GM19238 (cell line): Measurements from ENCODE around the gene B4GALT2.

ENCODE experiments used
- DNase-seq: peaks from one replicate; pipeline ENCODE4 v3.0.0; 2011; ENCODE audit warnings: low spot score; ENCODE audit not compliant: insufficient read length

The B4GALT2 gene

GRCh38 chr1:43984855-43985254 lies 5.8 kb downstream of the B4GALT2 start:
- DNase-seq: no peak

GRCh38 chr1:43985984-43986595 lies 7.1 kb downstream of the B4GALT2 start:
- no peak for DNase-seq

GRCh38 chr1:43986712-43987111 lies 7.7 kb downstream of the B4GALT2 start:
- no peak for DNase-seq

- DNase-seq: no peak
Measured at GRCh38 chr1:43987159-43987902, 8.3 kb downstream of the B4GALT2 start.

- DNase-seq: no peak
Measured at GRCh38 chr1:43990271-43991199, 11.5 kb downstream of the B4GALT2 start.

- DNase-seq: no peak
Measured at GRCh38 chr1:43991200-43991475, 12.1 kb downstream of the B4GALT2 start.

- peak; percentile 89 for DNase-seq
Measured at GRCh38 chr1:43991476-43992231, 12.6 kb downstream of the B4GALT2 start, which contains the start of gene CCDC24. CCDC24 (plus strand) TSS chr1:43991599; CDS start chr1:43991879, 280 bp downstream.

GRCh38 chr1:43992232-43992995 lies 13.4 kb downstream of the B4GALT2 start:
- no peak for DNase-seq

GRCh38 chr1:43993206-43993914 lies 14.3 kb downstream of the B4GALT2 start:
- DNase-seq: no peak

- no peak for DNase-seq
Measured at GRCh38 chr1:43994071-43994470, 15.1 kb downstream of the B4GALT2 start.

GRCh38 chr1:43994794-43995790 lies 16.1 kb downstream of the B4GALT2 start:
- no peak for DNase-seq

GRCh38 chr1:43995984-43996732 lies 17.1 kb downstream of the B4GALT2 start:
- no peak for DNase-seq

GRCh38 chr1:43996733-43997115 lies 17.7 kb downstream of the B4GALT2 start:
- no peak for DNase-seq

GRCh38 chr1:43997295-43997999 lies 18.4 kb downstream of the B4GALT2 start:
- no peak for DNase-seq

GRCh38 chr1:43998000-43998378 lies 19.0 kb downstream of the B4GALT2 start:
- no peak for DNase-seq

GRCh38 chr1:43999455-43999854 lies 20.4 kb downstream of the B4GALT2 start:
- no peak for DNase-seq

- DNase-seq: no peak
Measured at GRCh38 chr1:44000122-44000665, 21.2 kb downstream of the B4GALT2 start.
